Hepatocyte (in vitro differentiated cells): ENCODE data around the gene TCAP.

Source experiments
- CTCF ChIP-seq: fragments of 200-600 bp; sonication (generic); IDR thresholded peaks from 2 replicates; pipeline ENCODE4 v1.5.1; 2016; ENCODE audit warnings: antibody characterized with exemption, mild to moderate bottlenecking; ENCODE audit not compliant: poor library complexity
- EZH2phosphoT487 ChIP-seq: fragments of 200-600 bp; sonication (generic); IDR thresholded peaks from one replicate; pipeline ENCODE4 v1.6.1; 2018; ENCODE audit warnings: antibody characterized with exemption, mild to moderate bottlenecking, low read depth, moderate library complexity; ENCODE audit not compliant: unreplicated experiment, severe bottlenecking

DNA sequence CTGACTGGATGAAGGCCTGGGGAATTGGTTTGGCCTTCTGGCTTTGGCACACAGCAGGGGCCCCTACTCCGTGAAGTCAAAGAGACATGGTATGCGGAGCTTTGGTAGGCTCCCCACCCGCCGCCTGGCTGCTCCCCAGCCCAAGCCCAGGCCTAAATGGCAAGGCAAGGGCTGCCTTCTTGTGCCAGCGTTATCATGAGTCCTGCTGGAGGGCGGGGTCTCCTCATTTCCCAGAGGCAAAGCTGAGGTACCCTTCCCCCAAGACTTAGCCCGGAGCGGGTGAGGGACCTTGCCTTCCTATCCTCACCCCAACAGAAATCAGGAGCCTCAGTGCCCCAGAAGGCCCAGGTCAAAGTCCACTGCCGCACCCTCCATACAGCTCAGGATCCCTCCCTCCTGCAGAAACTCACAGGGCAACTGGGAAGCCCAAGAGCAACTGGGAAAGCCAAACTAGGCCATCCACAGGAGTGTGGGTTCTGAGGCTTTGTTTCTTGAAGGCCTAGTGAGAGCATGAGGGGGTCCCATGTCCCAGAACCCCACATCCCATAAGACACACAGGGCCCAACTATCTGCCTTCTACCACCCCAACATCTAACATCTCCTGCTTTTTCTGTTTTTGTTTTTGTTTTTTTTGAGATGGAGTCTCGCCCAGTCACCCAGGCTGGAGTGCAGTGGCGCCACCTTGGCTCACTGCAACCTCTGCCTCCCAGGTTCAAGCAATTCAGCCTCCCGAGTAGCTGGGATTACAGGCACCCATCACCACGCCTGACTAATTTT lies 13.4 kb downstream of the TCAP start:
- TF ChIP-seq CTCF: no peak
- no peak for TF ChIP-seq EZH2phosphoT487
